HAP-1 (cell line): ENCODE measurements around the gene CSNK1G1.

Source experiments
- DNase-seq, 2 experiments: peaks; one replicate each; pipeline ENCODE4 v3.0.0-alpha.2; 2016 to 2020; ENCODE audit warnings: low spot score in 2 of 2
- H3K27me3 ChIP-seq: fragments of 250-450 bp; sonication (Bioruptor Pico); 2 replicates; pipeline ENCODE4 v1.5.1; 2020; ENCODE audit warnings: low read depth, mild to moderate bottlenecking, moderate library complexity
- H3K36me3 ChIP-seq: fragments of 250-450 bp; sonication (Bioruptor Pico); replicated peaks from 2 replicates; pipeline ENCODE4 v1.5.1; 2020; ENCODE audit warnings: mild to moderate bottlenecking
- H3K4me1 ChIP-seq: fragments of 250-450 bp; sonication (Bioruptor Pico); 2 replicates; pipeline ENCODE4 v1.5.1; 2020; ENCODE audit warnings: mild to moderate bottlenecking
- H3K4me3 ChIP-seq: fragments of 250-450 bp; sonication (Bioruptor Pico); 2 replicates; pipeline ENCODE4 v1.5.1; 2020; ENCODE audit warnings: mild to moderate bottlenecking, moderate library complexity
- H3K9me3 ChIP-seq: fragments of 250-450 bp; sonication (Bioruptor Pico); 2 replicates; pipeline ENCODE4 v1.5.1; 2020; ENCODE audit warnings: mild to moderate bottlenecking, moderate library complexity
- in situ Hi-C: fragments of 300-500 bp; cut with MboI; formaldehyde crosslinking; loops from 3 replicates; pipeline ENCODE4 v1.14.3; 2020; ENCODE audit warnings: low sequenced_read_pairs, inconsistent platforms, mixed read lengths

The CSNK1G1 gene

GRCh38 chr15:64264502-64264901 is 91.5 kb downstream of the CSNK1G1 start:
- Histone ChIP-seq H3K36me3 (no peaks in the 10 kb centered on the region), H3K4me1 (no peaks in the 10 kb centered on the region), H3K27me3 (no peaks in the 10 kb centered on the region), H3K9me3 (peaks cover 3% of the 10 kb centered on the region; the same call in 1 of the 2 replicates), H3K4me3 (no peak overlapping the region)
- in situ Hi-C loops, result no loop called here
- DNase-seq, result no peak

- Histone ChIP-seq H3K4me1 (no peaks in the 10 kb centered on the region), H3K9me3 (peaks cover 3% of the 10 kb centered on the region; the same call in 1 of the 2 replicates), H3K36me3 (no peaks in the 10 kb centered on the region), H3K4me3 (no peak overlapping the region), H3K27me3 (no peaks in the 10 kb centered on the region)
- in situ Hi-C loops, result no loop called here
- DNase-seq, result no peak
Observed at GRCh38 chr15:64263567-64263966, 92.4 kb downstream of the CSNK1G1 start.

- no peaks in the 10 kb centered on the region for H3K9me3 ChIP-seq
- in situ Hi-C loops, result no loop called here
- H3K4me1 ChIP-seq, result no peaks in the 10 kb centered on the region; the same call in 1 of the 2 replicates
- no peak for DNase-seq
- H3K27me3 ChIP-seq, result no peaks in the 10 kb centered on the region
- H3K36me3 ChIP-seq, result no peaks in the 10 kb centered on the region
- no peak overlapping the region for H3K4me3 ChIP-seq
Observed at GRCh38 chr15:64256051-64256450, 99.9 kb downstream of the CSNK1G1 start.

- no peak for DNase-seq
- Histone ChIP-seq H3K36me3 (0 out of 2 replicates have a peak, but pooled peaks cover 2% of the 10 kb centered on the region), H3K4me3 (no peak overlapping the region), H3K4me1 (peaks cover 23% of the 10 kb centered on the region), H3K27me3 (no peaks in the 10 kb centered on the region), H3K9me3 (no peaks in the 10 kb centered on the region)
- in situ Hi-C loops, result no loop called here
Observed at GRCh38 chr15:64251658-64252057, 104.3 kb downstream of the CSNK1G1 start.

GRCh38 chr15:64251121-64251520 is 104.9 kb downstream of the CSNK1G1 start:
- in situ Hi-C loops, result no loop called here

GRCh38 chr15:64249883-64250575 is 105.9 kb downstream of the CSNK1G1 start:
- Histone ChIP-seq H3K4me3 (no peak overlapping the region), H3K36me3 (0 out of 2 replicates have a peak, but pooled peaks cover 2% of the 10 kb centered on the region), H3K9me3 (no peaks in the 10 kb centered on the region), H3K4me1 (peaks cover 24% of the 10 kb centered on the region), H3K27me3 (no peaks in the 10 kb centered on the region)
- DNase-seq, result no peak
- in situ Hi-C loops, result no loop called here

More at GRCh38 chr15:64251121-64251520, 104.9 kb downstream of the CSNK1G1 start:
- no peaks in the 10 kb centered on the region for H3K9me3 ChIP-seq
- no peak overlapping the region for H3K4me3 ChIP-seq
- H3K36me3 ChIP-seq, result 0 out of 2 replicates have a peak, but pooled peaks cover 2% of the 10 kb centered on the region
- peaks cover 24% of the 10 kb centered on the region for H3K4me1 ChIP-seq
- no peaks in the 10 kb centered on the region for H3K27me3 ChIP-seq
- DNase-seq, result no peak

GRCh38 chr15:64249406-64249805 is 106.6 kb downstream of the CSNK1G1 start:
- in situ Hi-C loops, result no loop called here

GRCh38 chr15:64247906-64248541 is 107.9 kb downstream of the CSNK1G1 start:
- Histone ChIP-seq H3K36me3 (0 out of 2 replicates have a peak, but pooled peaks cover 2% of the 10 kb centered on the region), H3K9me3 (no peaks in the 10 kb centered on the region), H3K4me3 (no peak overlapping the region), H3K27me3 (no peaks in the 10 kb centered on the region), H3K4me1 (peaks cover 24% of the 10 kb centered on the region)
- DNase-seq, result peak; percentile 70 to 90
- in situ Hi-C loops, result no loop called here

More at GRCh38 chr15:64249406-64249805, 106.6 kb downstream of the CSNK1G1 start:
- DNase-seq, result no peak
- Histone ChIP-seq H3K27me3 (no peaks in the 10 kb centered on the region), H3K4me1 (peaks cover 24% of the 10 kb centered on the region), H3K4me3 (no peak overlapping the region), H3K9me3 (no peaks in the 10 kb centered on the region), H3K36me3 (0 out of 2 replicates have a peak, but pooled peaks cover 2% of the 10 kb centered on the region)

- DNase-seq, result no peak
- no peak overlapping the region for H3K4me3 ChIP-seq
- H3K9me3 ChIP-seq, result no peaks in the 10 kb centered on the region
- peaks cover 24% of the 10 kb centered on the region for H3K4me1 ChIP-seq
- 0 out of 2 replicates have a peak, but pooled peaks cover 2% of the 10 kb centered on the region for H3K36me3 ChIP-seq
- no peaks in the 10 kb centered on the region for H3K27me3 ChIP-seq
- in situ Hi-C loops, result no loop called here
Observed at GRCh38 chr15:64247535-64247905, 108.5 kb downstream of the CSNK1G1 start.

- H3K27me3 ChIP-seq, result no peaks in the 10 kb centered on the region
- in situ Hi-C loops, result no loop called here
- peaks cover 24% of the 10 kb centered on the region for H3K4me1 ChIP-seq
- 0 out of 2 replicates have a peak, but pooled peaks cover 2% of the 10 kb centered on the region for H3K36me3 ChIP-seq
- H3K4me3 ChIP-seq, result no peak overlapping the region
- no peaks in the 10 kb centered on the region for H3K9me3 ChIP-seq
- DNase-seq, result peak; percentile 49 to 56
Observed at GRCh38 chr15:64246364-64247189, 109.4 kb downstream of the CSNK1G1 start.

- Histone ChIP-seq H3K36me3 (0 out of 2 replicates have a peak, but pooled peaks cover 2% of the 10 kb centered on the region), H3K4me3 (no peak overlapping the region), H3K27me3 (no peaks in the 10 kb centered on the region), H3K4me1 (peaks cover 24% of the 10 kb centered on the region), H3K9me3 (no peaks in the 10 kb centered on the region)
- DNase-seq, result no peak
- in situ Hi-C loops, result no loop called here
Observed at GRCh38 chr15:64245405-64245804, 110.6 kb downstream of the CSNK1G1 start.

- Histone ChIP-seq H3K36me3 (no peaks in the 10 kb centered on the region), H3K4me1 (peaks cover 17% of the 10 kb centered on the region), H3K27me3 (no peaks in the 10 kb centered on the region), H3K9me3 (no peaks in the 10 kb centered on the region), H3K4me3 (no peak overlapping the region)
- in situ Hi-C loops, result no loop called here
- peak in 1 of 2 experiments; percentile 94 for DNase-seq
Observed at GRCh38 chr15:64237677-64238076, 118.3 kb downstream of the CSNK1G1 start.

GRCh38 chr15:64236156-64236894 is 119.6 kb downstream of the CSNK1G1 start:
- Histone ChIP-seq H3K9me3 (no peaks in the 10 kb centered on the region), H3K36me3 (no peaks in the 10 kb centered on the region), H3K4me3 (no peak overlapping the region), H3K27me3 (no peaks in the 10 kb centered on the region), H3K4me1 (peaks cover 17% of the 10 kb centered on the region)
- in situ Hi-C loops, result no loop called here
- DNase-seq, result no peak
